ENCODE data around the gene PRPF6. TPM values are rescaled to one million over a fixed set of nuclear protein-coding genes. Genes with fewer than 3 reads are reported as not detected.

PRPF6 gene, protein sequence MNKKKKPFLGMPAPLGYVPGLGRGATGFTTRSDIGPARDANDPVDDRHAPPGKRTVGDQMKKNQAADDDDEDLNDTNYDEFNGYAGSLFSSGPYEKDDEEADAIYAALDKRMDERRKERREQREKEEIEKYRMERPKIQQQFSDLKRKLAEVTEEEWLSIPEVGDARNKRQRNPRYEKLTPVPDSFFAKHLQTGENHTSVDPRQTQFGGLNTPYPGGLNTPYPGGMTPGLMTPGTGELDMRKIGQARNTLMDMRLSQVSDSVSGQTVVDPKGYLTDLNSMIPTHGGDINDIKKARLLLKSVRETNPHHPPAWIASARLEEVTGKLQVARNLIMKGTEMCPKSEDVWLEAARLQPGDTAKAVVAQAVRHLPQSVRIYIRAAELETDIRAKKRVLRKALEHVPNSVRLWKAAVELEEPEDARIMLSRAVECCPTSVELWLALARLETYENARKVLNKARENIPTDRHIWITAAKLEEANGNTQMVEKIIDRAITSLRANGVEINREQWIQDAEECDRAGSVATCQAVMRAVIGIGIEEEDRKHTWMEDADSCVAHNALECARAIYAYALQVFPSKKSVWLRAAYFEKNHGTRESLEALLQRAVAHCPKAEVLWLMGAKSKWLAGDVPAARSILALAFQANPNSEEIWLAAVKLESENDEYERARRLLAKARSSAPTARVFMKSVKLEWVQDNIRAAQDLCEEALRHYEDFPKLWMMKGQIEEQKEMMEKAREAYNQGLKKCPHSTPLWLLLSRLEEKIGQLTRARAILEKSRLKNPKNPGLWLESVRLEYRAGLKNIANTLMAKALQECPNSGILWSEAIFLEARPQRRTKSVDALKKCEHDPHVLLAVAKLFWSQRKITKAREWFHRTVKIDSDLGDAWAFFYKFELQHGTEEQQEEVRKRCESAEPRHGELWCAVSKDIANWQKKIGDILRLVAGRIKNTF
- total RNA-seq: 10 to 100 TPM; 71.1 to 71.3 TPM

DNA sequence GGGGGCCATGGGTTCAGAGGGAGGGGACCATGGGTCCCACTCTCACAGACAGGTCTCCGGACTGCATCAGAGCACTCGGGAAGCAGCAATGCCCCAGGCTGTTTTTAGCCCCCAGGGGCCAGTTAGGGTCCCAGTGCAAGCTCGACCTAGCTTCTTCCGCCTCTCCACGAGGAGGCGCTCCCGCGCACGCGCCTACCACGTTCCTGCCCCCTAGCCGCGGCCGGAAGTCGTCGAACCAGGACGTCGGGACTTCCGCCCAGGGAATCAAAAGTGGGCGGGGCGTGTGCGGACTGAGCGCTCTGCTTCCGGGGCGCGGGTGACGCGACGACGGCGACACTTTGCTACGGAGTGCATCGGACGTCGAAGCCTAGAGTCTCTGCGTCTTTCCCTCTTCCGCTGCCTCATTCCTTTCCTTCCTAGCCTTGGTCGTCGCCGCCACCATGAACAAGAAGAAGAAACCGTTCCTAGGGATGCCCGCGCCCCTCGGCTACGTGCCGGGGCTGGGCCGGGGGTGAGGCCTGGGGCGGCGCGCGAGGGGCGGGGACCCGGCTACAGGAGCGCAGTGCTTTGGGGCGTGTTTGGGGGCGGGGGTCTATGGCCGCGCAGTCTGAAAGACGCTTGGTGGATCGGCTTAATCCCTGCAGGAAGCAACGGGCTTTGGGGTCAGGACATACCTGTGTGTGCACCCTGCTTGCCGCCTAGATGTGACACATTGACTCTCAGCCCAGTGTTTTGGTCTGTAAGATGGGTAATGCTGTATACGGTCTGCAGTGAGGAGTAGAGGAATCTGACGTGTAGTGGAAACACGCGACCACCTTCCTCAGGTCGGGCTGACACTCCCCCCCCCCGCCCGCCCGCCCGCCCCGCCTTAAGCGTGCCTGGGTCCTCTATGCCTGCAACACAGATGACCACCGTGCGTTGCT lies at the start of gene PRPF6:
PRPF6 (plus strand) TSS at position 327 of the 923 bp plus-strand sequence; CDS start at position 441, 114 bp downstream.

DNA sequence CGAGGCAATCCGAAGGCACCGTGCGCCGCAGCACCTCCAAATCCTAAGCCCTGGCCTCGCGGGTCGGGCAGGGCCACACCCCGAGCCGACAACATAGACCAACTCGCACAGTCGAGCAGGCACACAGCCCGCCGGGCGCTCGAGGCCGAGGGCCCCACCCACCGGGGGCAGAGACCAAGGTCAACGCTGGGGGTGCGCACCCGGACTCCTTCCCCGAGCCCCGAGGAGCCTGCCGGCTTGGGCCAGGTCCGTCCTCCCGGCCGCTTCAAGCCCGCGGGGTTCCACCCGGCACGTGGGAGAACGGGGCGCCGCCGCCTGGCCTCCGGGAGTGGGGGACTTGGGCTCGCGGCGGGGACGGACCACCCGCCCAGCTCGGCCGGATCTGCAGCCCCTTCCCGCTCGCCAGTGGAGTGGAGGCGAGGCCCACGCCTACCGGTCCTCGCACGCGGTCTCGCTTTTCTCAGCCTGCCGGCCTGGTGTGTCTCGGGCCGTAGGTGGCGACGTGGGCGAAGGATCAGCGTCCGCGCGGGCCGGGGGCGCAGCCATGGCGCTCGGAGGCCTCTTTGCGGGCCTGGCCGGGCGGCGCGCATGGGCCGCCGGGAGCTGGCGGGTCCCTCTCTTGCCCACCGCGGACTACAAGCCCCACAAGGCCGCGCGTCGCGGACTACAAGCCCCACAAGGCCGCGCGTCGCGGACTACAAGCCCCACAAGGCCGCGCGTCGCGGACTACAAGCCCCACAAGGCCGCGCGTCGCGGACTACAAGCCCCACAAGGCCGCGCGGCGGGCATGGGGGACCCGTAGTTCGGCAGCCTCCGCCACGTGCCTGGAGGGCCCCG lies 24.9 kb upstream of the PRPF6 start, which contains the start of gene UCKL1:
UCKL1 (minus strand) TSS at position 590 of the 837 bp plus-strand sequence; CDS start at position 546, 44 bp downstream.

DNA sequence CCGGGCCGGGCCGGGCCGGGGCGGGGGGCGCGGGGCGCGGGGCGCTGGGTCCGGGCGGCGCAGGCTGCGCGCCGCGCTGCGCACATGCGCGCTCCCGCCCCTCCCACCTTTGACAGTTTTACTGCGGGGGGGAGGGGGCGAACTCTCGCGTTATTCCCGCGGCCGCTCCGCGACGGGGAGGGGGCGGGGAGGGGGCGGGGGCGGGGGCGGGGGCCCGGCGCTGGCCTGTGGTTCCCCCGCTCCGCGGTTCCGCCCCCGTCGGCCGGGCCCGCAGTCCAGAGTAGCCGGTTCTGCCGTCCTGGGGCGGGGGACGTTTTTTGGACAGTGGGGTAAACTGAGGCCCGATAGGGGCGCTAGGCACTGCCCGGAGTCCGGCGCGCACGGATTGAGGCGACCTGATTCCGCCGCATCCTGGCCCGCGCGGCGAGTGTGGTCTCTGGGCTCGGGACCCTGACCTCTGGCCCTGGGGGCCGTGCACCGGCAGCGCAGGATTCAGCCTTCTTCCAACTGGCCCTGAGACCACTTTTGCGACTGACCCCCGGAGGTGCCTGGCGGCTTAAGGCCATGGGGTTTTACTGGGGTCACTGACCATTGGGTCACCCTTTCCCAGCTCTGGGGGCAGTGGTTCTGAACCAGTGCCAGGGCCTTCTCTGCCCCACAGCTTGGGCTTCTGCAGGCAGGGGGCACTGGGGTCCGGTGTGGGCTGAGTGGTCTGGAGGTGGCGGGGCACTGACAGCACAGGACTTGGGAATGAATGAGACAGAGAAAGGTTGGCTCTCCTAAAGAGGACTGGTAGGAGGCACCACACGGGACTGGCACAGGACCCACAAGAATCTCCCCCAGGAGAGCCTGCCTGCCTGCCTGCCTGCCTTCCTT lies 10.9 kb upstream of the PRPF6 start, which contains the start of gene ZNF512B:
ZNF512B (minus strand) TSS at position 93 of the 876 bp plus-strand sequence. CDS start 1,980 bp downstream, outside the sequence.

DNA sequence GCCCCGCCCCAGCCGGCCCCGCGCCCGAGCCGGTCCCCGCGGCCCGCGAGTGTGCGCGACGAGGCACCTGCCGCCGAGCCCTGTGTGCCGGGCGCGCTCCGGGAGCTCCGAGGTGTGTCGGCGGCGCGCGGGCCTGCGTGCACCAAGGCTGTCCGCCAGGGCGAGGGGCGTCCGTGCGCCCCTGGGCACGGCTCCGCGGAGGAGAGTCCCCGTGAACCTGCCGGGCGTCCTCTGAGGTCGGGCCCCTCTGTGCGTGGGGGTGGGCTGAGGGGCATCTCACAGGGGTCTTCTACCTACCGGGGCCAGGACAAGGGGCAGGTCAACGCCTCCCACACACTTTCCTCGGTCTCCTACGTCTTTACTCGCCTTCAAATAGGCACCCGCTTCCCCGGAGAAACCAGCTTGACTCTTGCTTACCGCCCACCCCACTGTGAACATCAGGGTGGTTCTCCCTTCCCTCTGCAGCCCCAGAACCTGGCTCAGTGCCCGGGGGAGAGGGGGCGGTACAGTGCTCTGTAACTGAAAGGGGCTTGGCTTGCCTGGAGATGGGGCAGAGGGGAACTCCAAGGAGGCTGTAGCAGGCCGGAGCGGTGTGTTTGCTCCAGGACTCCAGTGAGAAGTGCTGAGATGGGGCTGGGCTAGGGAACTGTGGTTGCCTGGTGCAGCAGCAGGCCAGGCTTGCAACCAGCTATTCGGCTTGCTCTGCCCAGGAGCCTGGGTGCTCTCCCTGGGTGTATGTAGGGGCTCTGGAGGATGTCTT lies 1.2 kb upstream of the PRPF6 start, which contains the start of gene SAMD10:
SAMD10 (minus strand) TSS at position 86 of the 760 bp plus-strand sequence. CDS start 175 bp downstream, outside the sequence.

DNA sequence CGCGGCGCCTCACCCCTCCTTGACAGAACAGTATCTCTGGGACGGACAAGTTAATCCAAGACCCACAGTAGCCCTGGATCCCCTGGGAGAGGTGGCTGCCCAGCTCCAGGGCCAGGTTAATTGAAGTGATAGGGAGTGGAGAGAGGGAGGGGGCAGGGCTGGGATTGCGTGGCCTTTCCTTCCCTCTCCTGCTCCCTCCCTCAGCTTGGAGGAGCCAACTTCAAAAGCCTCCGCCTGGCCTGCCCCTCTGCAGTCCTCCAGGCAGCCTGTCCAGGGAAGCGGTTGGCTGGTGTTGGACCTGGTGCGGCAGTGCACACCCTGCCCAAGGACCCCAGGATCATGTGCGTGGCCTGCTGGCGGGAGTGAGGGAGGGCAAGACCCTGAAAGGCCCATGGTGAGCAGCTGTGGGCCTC lies 55.0 kb downstream of the PRPF6 start, which contains the start of gene C20orf204:
C20orf204 (plus strand) TSS at position 250 of the 413 bp plus-strand sequence; CDS start at position 392, 142 bp downstream.

DNA sequence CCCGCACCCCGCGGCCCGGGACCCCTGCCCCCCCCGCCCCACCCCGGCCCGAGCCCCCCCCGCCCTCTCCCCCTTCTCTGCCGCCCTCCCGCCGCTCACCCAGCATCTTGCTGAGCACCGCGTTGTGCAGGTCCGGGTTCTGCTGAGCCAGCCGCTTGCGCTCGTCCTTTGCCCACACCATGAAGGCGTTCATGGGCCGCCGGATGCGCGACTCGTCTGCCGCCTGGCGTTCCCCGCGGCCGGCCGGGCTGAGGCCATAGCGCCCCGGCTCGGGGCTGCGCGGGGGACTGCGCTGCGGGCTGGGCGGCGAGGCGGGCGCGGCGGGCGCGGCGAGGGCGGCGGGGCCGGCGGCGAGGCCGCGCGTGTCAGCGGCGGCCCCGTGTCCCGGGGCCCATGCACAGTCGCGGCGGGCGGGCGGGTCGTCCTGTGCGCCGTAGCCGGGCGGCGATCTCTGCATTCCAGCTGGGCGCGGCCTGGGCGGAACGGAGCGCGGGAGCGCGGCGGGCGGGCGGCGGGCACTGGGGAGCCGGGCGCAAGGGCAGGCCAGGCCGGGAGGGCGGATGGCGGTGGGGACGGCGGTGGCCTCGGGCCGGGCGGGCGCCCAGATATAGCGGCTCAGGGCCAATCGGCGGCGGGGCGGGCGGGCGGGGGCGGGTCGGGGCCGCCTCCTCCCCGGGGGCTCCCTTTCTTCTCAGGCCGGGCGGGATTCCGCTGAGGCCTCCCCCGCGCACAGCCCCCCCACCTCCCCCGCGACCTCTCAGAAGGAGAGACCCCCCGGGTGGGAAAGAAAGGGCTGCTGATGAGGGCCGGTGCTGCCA lies 68.3 kb downstream of the PRPF6 start, which contains the start of gene SOX18:
SOX18 (minus strand) TSS at position 580 of the 818 bp plus-strand sequence; CDS start at position 457, 123 bp downstream.

DNA sequence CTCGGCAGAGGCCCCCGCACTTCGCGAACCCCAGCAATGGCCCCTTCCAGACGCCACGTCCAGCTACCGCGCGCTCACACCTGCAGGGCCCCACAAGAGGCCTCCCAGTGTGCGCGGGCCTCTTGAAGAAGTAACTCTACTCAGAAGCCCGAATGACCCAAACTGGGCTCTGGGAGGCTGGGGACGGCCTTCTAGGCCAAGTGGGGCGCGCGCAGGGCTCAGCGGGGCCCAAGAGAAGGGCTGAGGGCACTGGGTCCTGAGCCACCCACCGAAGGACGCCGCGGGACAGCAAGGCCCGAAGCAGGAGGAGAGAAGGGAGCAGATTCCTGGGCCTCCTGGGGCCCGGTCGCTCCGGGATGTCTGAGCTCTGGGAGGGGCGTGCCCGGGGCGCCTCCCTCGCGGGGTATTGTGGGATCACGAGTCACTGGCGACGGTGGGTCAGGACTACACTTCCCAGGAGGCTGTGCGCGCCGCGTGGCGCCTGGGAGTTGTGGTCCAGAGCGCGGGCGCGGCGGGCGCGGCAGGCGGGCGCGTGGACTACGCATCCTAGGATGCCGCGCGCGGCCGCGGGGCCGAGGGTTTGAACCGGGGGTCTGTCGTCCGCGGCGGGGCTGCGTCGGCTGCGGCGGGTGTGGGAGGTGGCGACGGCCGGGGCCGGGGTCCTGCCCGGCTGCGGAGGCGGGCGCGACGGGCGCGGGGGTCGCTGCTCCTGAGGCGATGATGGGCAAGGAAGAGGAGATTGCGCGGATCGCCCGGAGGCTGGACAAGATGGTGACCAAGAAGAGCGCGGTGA lies 81.9 kb downstream of the PRPF6 start, which contains the start of gene TCEA2:
TCEA2 (plus strand) TSS at position 603 of the 793 bp plus-strand sequence; CDS start at position 718, 115 bp downstream.

DNA sequence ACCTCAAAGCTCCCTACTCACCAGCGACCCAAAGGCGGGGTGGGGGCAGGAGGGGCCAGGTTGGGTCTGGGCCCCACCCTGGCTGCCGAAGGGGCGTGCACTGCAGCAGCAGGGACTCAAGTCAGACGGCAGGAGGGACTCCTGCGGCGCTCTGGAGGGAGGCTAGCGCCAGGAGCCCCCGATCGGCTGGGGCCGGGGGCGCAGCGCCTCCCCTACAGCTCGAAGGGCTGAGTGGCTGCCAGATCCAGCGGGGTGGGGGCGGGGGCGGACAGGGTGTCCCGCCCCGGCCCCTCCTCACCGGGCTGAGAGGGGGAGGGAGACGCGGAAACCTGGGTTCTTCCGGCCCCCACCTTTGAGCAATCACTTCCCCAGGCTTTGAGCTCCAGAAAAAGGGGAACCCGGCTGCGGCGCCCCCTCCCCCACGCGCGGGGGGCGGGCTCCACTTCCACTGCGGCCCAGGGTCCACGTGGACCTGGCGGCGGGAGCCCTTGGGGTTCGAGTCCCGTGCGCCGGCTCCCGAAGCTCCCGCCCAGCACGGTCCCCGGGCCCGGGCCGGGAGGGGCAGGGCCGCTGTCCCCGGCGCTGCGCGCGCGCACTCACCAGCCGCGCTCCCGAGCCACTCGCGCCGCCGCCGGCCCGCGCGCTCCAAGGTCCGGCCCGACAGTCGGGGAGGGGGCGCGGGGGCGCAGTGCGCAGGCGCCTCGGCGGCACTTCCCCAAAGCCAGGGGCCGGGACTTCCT lies 98.5 kb downstream of the PRPF6 start, which contains the start of gene RGS19:
RGS19 (minus strand) TSS at position 246 of the 740 bp plus-strand sequence. CDS start 2,632 bp downstream, outside the sequence.

DNA sequence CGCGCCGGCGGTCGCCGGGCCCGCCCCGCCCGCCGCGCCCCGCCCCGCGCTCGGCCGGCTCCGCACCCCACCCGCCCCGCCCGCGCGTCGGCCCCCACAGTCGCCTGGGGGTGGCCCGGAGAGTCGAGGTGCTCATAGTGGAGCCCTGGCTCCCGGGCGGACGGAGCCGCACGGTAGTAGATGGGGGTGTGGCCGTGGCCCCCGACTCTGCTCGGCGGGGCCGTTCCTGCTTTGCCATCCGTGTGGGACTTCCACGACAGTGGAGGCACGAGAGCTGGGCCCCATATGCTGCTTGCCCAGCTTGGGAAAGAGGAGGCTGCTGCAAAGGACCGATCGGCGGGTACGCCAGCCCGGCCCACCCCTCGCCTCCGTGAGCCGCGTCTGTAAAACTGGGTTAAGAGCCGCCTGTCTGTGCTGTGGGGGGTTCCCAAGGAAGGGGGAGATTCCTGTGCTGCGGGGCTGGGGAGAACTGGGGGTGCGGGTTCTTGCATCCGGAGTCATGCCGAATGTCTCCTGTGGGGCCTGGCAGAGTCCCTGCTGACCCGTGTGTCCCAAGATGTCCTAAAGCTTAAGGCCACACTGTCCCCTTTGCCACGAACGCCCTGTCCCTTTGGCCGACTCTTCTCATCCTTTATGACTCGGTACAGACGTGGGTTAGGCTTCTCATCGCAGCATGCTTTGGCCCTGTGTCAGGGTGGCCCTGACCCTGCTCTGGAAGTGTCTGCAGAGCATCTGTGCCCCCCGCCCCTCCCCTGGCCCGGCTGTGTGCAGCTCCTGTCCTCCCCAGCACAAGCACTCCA lies 99.3 kb downstream of the PRPF6 start, which contains the start of gene OPRL1:
OPRL1 (plus strand) TSS at position 70 of the 800 bp plus-strand sequence. CDS start 12,639 bp downstream, outside the sequence.

Small RNAs within 50 kb of the gene (microRNA-seq; reads per million reads assigned to microRNA genes)
- gene MIR1914 (ENCODE audit: borderline microRNAs expressed, borderline replicate concordance) (not detected), gene MIR647 (ENCODE audit: borderline microRNAs expressed, borderline replicate concordance) (0.63 reads per million), gene MIR6813 (ENCODE audit: borderline microRNAs expressed, borderline replicate concordance) (1.5 reads per million)

Other genes with a start within 250 kb of the PRPF6 start
- gene LIME1, start 244.5 kb upstream of the PRPF6 start, total RNA-seq: 100 to 1,000 TPM; 290 to 295 TPM
- 100 to 1,000 TPM in 1 of 2 experiments, 10 to 100 TPM in 1; 98.4 to 104 TPM for gene SLC2A4RG, start 241.4 kb upstream of the PRPF6 start, total RNA-seq
- gene ZBTB46, start 149.9 kb upstream of the PRPF6 start, total RNA-seq: under 1 TPM; 0.05 to 0.10 TPM
- under 1 TPM in 1 of 2 experiments, not detected in 1; 0.13 TPM for gene ABHD16B, start 119.6 kb upstream of the PRPF6 start, total RNA-seq
- 10 to 100 TPM; 42.7 to 44.8 TPM for gene TPD52L2, start 115.9 kb upstream of the PRPF6 start, total RNA-seq
- 10 to 100 TPM; 48.1 to 51.1 TPM for gene DNAJC5, start 86.0 kb upstream of the PRPF6 start, total RNA-seq
- gene UCKL1, start 24.7 kb upstream of the PRPF6 start, total RNA-seq: 10 to 100 TPM; 37.3 to 40.1 TPM
- 10 to 100 TPM; 23.4 to 24.6 TPM for gene ZNF512B, start 11.2 kb upstream of the PRPF6 start, total RNA-seq
- 10 to 100 TPM; 20.5 to 20.7 TPM for gene SAMD10, start 1.5 kb upstream of the PRPF6 start, total RNA-seq
- 1 to 10 TPM; 2.7 to 3.6 TPM for gene C20orf204, start 55.0 kb downstream of the PRPF6 start, total RNA-seq
- gene SOX18, start 68.5 kb downstream of the PRPF6 start, total RNA-seq: under 1 TPM; 0.28 to 0.31 TPM
- 10 to 100 TPM; 65.0 to 69.1 TPM for gene TCEA2, start 82.1 kb downstream of the PRPF6 start, total RNA-seq
- gene RGS19, start 98.4 kb downstream of the PRPF6 start, total RNA-seq: 100 to 1,000 TPM; 117 to 124 TPM
- gene OPRL1, start 99.0 kb downstream of the PRPF6 start, total RNA-seq: 1 to 10 TPM; 1.8 to 1.9 TPM
- gene LKAAEAR1, start 103.3 kb downstream of the PRPF6 start, total RNA-seq: under 1 TPM; 0.31 to 0.45 TPM
- not detected for gene NPBWR2, start 126.4 kb downstream of the PRPF6 start, total RNA-seq
- gene MYT1, start 183.3 kb downstream of the PRPF6 start, total RNA-seq: not detected

All from activated naive CD4-positive, alpha-beta T cell treated with anti-CD3 and anti-CD28 coated beads, Interleukin-2, amount 10 ng/mL, durations not matched to agents 5 hours and 36 hours (primary cell).